Activated CD8-positive, alpha-beta T cell treated with anti-CD3 and anti-CD28 coated beads for 36 hours (primary cell): Measurements from ENCODE around the gene TRAPPC2L. TPM values are rescaled to one million over a fixed set of nuclear protein-coding genes. Genes with fewer than 3 reads are reported as not detected.

Experiments
- ATAC-seq: fragments of 200-7000 bp; cut with Tn5 transposase; one replicate; pipeline ENCODE4 v1.10.0; 2021; ENCODE audit warnings: mild to moderate bottlenecking, moderate library complexity
- CTCF ChIA-PET: fragments of 350-600 bp; sonication (Branson Sonifier 250); formaldehyde crosslinking; loops from one replicate; lab custom pipeline; 2021; ENCODE audit warnings: antibody characterized with exemption; lab: Charles Lee
- POLR2A ChIA-PET: fragments of 350-600 bp; sonication (Branson Sonifier 250); formaldehyde crosslinking; loops from one replicate; lab custom pipeline; 2021; ENCODE audit warnings: antibody characterized with exemption; lab: Charles Lee
- DNase-seq: peaks from one replicate; pipeline ENCODE4 v3.0.0-alpha.2; 2020
- H3K27ac Mint-ChIP-seq: one replicate; pipeline ENCODE4 v1.8.0; 2021; ENCODE audit warnings: mild to moderate bottlenecking, mixed read lengths
- H3K27me3 Mint-ChIP-seq: one replicate; pipeline ENCODE4 v1.8.0; 2021; ENCODE audit warnings: mixed read lengths
- H3K36me3 Mint-ChIP-seq: one replicate; pipeline ENCODE4 v1.8.0; 2021; ENCODE audit warnings: low read depth, mixed read lengths
- H3K4me1 Mint-ChIP-seq: one replicate; pipeline ENCODE4 v1.8.0; 2021; ENCODE audit warnings: low read depth, mixed read lengths
- H3K4me3 Mint-ChIP-seq: one replicate; pipeline ENCODE4 v1.8.0; 2021; ENCODE audit warnings: mild to moderate bottlenecking, moderate library complexity, mixed read lengths
- H3K9me3 Mint-ChIP-seq: one replicate; pipeline ENCODE4 v1.8.0; 2021; ENCODE audit warnings: mixed read lengths
- CTCF ChIP-seq: fragments of 200-600 bp; IDR thresholded peaks from one replicate; pipeline ENCODE4 v1.8.0; 2022; ENCODE audit warnings: antibody characterized with exemption, mild to moderate bottlenecking
- intact Hi-C: fragments of 100-400 bp; cut with micrococcal nuclease; formaldehyde crosslinking; loops from one replicate; pipeline ENCODE4 v1.10.0; 2022
- total RNA-seq, 2 experiments: library from RNA; stranded (reverse); gene quantifications; one replicate each; pipeline ENCODE4 v1.2.3, GENCODE V29; 2021

The TRAPPC2L gene
- total RNA-seq, 2 experiments from 2014 or later = 56.4 to 61.9 TPM

DNA sequence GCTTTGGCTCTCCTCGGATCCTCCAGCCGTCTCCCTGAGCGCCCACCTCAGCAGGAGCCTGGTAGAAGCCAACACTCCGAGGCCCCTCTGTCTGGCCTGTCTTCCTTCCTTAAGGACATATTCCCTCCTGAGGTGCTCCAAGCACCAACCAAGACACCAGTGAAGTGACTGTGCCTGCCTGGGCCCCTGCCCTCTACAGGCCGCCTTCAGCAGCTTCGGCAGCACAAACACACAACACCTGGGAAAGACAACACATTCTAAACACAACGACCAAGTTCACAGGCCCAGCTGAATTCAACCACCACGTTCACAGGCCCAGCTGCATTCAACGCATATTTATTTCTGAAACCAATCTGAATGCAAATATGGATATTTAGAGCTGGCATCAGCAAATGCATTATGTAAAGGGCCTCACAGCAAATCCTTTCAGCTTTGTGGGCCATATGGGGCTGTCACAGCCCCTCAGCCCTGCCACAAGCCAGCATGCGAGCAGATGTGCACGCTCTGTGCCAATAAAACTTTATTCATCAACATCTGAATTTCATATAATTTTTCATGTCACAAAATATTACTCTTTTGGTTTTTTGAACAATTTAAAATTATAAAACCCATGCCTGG lies 12.4 kb upstream of the TRAPPC2L start:
- no peak overlapping the region for H3K4me3 Mint-ChIP-seq
- POLR2A ChIA-PET = no interaction called here
- H3K9me3 Mint-ChIP-seq = no peaks in the 10 kb centered on the region
- ATAC-seq (no peak), DNase-seq (no peak)
- no peaks in the 10 kb centered on the region for H3K4me1 Mint-ChIP-seq
- H3K27me3 Mint-ChIP-seq = no peaks in the 10 kb centered on the region
- intact Hi-C loops = loop anchor here (10.0 kb wide), 1 partner anchor 60 kb away; no protein-coding TSS in a partner anchor
- no peak overlapping the region for H3K27ac Mint-ChIP-seq
- CTCF ChIA-PET = no interaction called here
- no peaks in the 10 kb centered on the region for H3K36me3 Mint-ChIP-seq
- TF ChIP-seq CTCF = no peak

DNA sequence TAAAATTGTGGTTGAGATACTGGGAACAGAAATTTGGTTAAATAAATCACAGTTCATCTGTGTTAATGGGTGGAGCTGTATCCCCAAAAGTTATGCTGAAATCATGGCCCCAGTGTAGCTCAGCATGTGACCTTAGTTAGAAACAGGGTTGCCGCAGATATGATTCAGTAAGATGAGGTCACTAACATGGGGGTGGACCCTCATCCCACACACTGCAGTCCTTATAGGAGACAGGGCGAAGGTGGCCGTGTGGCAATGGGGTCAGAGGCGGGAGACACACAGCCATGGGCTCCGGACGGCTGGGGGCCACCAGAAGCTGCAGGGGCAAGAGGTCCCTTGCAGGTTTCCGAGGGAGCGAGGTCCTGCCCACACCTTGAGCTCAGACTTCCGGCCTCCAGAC lies 10.8 kb upstream of the TRAPPC2L start:
- intact Hi-C loops = loop anchor here (10.0 kb wide), 1 partner anchor 59 kb away; no protein-coding TSS in a partner anchor
- POLR2A ChIA-PET = interaction anchor here (0.8 to 1.2 kb wide), 2 partner anchors 34 to 374 kb away, joined by 3 to 4 read pairs; no protein-coding TSS in a partner anchor
- TF ChIP-seq CTCF = no peak
- no peak overlapping the region for H3K4me3 Mint-ChIP-seq
- no peak for ATAC-seq
- H3K4me1 Mint-ChIP-seq = no peaks in the 10 kb centered on the region
- DNase-seq = no peak
- H3K27me3 Mint-ChIP-seq = no peaks in the 10 kb centered on the region
- no peaks in the 10 kb centered on the region for H3K36me3 Mint-ChIP-seq
- H3K9me3 Mint-ChIP-seq = no peaks in the 10 kb centered on the region
- CTCF ChIA-PET = interaction anchor here (1.2 to 1.9 kb wide), 2 partner anchors 11 to 12 kb away, joined by 3 to 5 read pairs; partner anchors contain the start of genes GALNS and TRAPPC2L
- H3K27ac Mint-ChIP-seq = no peak overlapping the region

- TF ChIP-seq CTCF = no peak
- Mint-ChIP-seq H3K4me1 (peaks cover 2% of the 10 kb centered on the region), H3K27me3 (no peaks in the 10 kb centered on the region), H3K36me3 (peaks cover 4% of the 10 kb centered on the region), H3K9me3 (no peaks in the 10 kb centered on the region), H3K27ac (no peak overlapping the region), H3K4me3 (no peak overlapping the region)
- POLR2A ChIA-PET = no interaction called here
- DNase-seq (no peak), ATAC-seq (no peak)
- intact Hi-C loops = loop anchor here (10.0 kb wide), 1 partner anchor 57 kb away; no protein-coding TSS in a partner anchor
- CTCF ChIA-PET = interaction anchor here (1.7 kb wide), 1 partner anchor 32 kb away, joined by 3 read pairs; no protein-coding TSS in a partner anchor
Measured at GRCh38 chr16:88847654-88848053, 9.3 kb upstream of the TRAPPC2L start.

- POLR2A ChIA-PET = interaction anchor here (0.9 to 1.7 kb wide), 2 partner anchors 9 to 10 kb away, joined by 4 read pairs; no protein-coding TSS in a partner anchor
- Mint-ChIP-seq H3K36me3 (peaks cover 4% of the 10 kb centered on the region), H3K9me3 (no peaks in the 10 kb centered on the region), H3K4me1 (peaks cover 2% of the 10 kb centered on the region), H3K27ac (no peak overlapping the region), H3K4me3 (no peak overlapping the region), H3K27me3 (no peaks in the 10 kb centered on the region)
- TF ChIP-seq CTCF = no peak
- no peak for DNase-seq
- no peak for ATAC-seq
- intact Hi-C loops = loop anchor here (10.0 kb wide), 1 partner anchor 56 kb away; no protein-coding TSS in a partner anchor
- CTCF ChIA-PET = no interaction called here
Measured at GRCh38 chr16:88848557-88848956, 8.4 kb upstream of the TRAPPC2L start.

GRCh38 chr16:88850531-88851199 lies 6.3 kb upstream of the TRAPPC2L start:
- ATAC-seq (no peak), DNase-seq (no peak)
- no peaks in the 10 kb centered on the region for H3K27me3 Mint-ChIP-seq
- H3K27ac Mint-ChIP-seq = no peak overlapping the region
- H3K4me3 Mint-ChIP-seq = no peak overlapping the region
- TF ChIP-seq CTCF = no peak
- intact Hi-C loops = no loop called here
- CTCF ChIA-PET = no interaction called here
- peaks cover 16% of the 10 kb centered on the region for H3K4me1 Mint-ChIP-seq
- POLR2A ChIA-PET = interaction anchor here (1.2 kb wide), 1 partner anchor 40 kb away, joined by 3 read pairs; no protein-coding TSS in a partner anchor
- H3K9me3 Mint-ChIP-seq = no peaks in the 10 kb centered on the region
- peaks cover 4% of the 10 kb centered on the region for H3K36me3 Mint-ChIP-seq
